ENCODE measurements around the gene EIF6. TPM values are rescaled to one million over a fixed set of nuclear protein-coding genes. Genes with fewer than 3 reads are reported as not detected.
"Not testable (repeated sequence)": the region's sequence is repeated elsewhere in the genome, so short reads cannot be mapped to it uniquely, and the experiment has no call there.

EIF6 gene
- total RNA-seq, 1 experiment from 2014 or later, result 180 TPM

- no peaks in the 10 kb centered on the region for H3K36me3 ChIP-seq (ENCODE audit: insufficient read depth, low read length, poor library complexity, severe bottlenecking)
- TF ChIP-seq CTCF (conservative IDR thresholded peaks at IDR 0.05; ENCODE audit: low read depth, low read length), result no peak
- TF ChIP-seq EZH2 (IDR thresholded peaks at IDR 0.05; ENCODE audit: borderline replicate concordance, low read depth, low read length, poor library complexity, severe bottlenecking), result no peak
- CTCF ChIA-PET, result no interaction called here
- peaks cover 18% of the 10 kb centered on the region for H3K4me1 ChIP-seq (ENCODE audit: insufficient read depth, low read length, poor library complexity, severe bottlenecking)
- no peak overlapping the region for H3K4me3 ChIP-seq (ENCODE audit: low read depth, low read length, poor library complexity, severe bottlenecking)
- H3K27ac ChIP-seq (ENCODE audit: low read depth, low read length, poor library complexity, severe bottlenecking), result no peak overlapping the region
- no peaks in the 10 kb centered on the region for H3K9me3 ChIP-seq (ENCODE audit: low read depth, low read length, poor library complexity, severe bottlenecking)
- POLR2A ChIA-PET (ENCODE audit: low non-redundant PET), result no interaction called here
- no peaks in the 10 kb centered on the region for H3K27me3 ChIP-seq (replicated peaks; ENCODE audit: insufficient read depth, low read depth, low read length, poor library complexity)
- intact Hi-C loops (cut with micrococcal nuclease; ENCODE audit: unreplicated experiment), result no loop called here
- no peak for DNase-seq (ENCODE audit: low spot score)
- no TSS peak for BruUV-seq (replicated peaks)
These were observed 31.5 kb upstream of the EIF6 start for GRCh38 chr20:35316086-35316485.

GRCh38 chr20:35315632-35316020 is 31.1 kb upstream of the EIF6 start:
- intact Hi-C loops (cut with micrococcal nuclease; ENCODE audit: unreplicated experiment); POLR2A ChIA-PET (ENCODE audit: low non-redundant PET); H3K4me3 ChIP-seq (ENCODE audit: low read depth, low read length, poor library complexity, severe bottlenecking); H3K9me3 ChIP-seq (ENCODE audit: low read depth, low read length, poor library complexity, severe bottlenecking); BruUV-seq (replicated peaks); H3K27ac ChIP-seq (ENCODE audit: low read depth, low read length, poor library complexity, severe bottlenecking); DNase-seq (ENCODE audit: low spot score); H3K36me3 ChIP-seq (ENCODE audit: insufficient read depth, low read length, poor library complexity, severe bottlenecking); CTCF ChIA-PET; H3K27me3 ChIP-seq (replicated peaks; ENCODE audit: insufficient read depth, low read depth, low read length, poor library complexity): not testable (repeated sequence)
- H3K4me1 ChIP-seq (ENCODE audit: insufficient read depth, low read length, poor library complexity, severe bottlenecking), result peaks cover 18% of the 10 kb centered on the region

- Histone ChIP-seq H3K27ac (ENCODE audit: low read depth, low read length, poor library complexity, severe bottlenecking) (no peak overlapping the region), H3K9me3 (ENCODE audit: low read depth, low read length, poor library complexity, severe bottlenecking) (no peaks in the 10 kb centered on the region), H3K4me1 (ENCODE audit: insufficient read depth, low read length, poor library complexity, severe bottlenecking) (peaks cover 18% of the 10 kb centered on the region), H3K27me3 (replicated peaks; ENCODE audit: insufficient read depth, low read depth, low read length, poor library complexity) (no peaks in the 10 kb centered on the region), H3K4me3 (ENCODE audit: low read depth, low read length, poor library complexity, severe bottlenecking) (no peak overlapping the region), H3K36me3 (ENCODE audit: insufficient read depth, low read length, poor library complexity, severe bottlenecking) (no peaks in the 10 kb centered on the region)
- intact Hi-C loops (cut with micrococcal nuclease; ENCODE audit: unreplicated experiment), result no loop called here
- TF ChIP-seq EZH2 (IDR thresholded peaks at IDR 0.05; ENCODE audit: borderline replicate concordance, low read depth, low read length, poor library complexity, severe bottlenecking), result no peak
- no peak for TF ChIP-seq CTCF (conservative IDR thresholded peaks at IDR 0.05; ENCODE audit: low read depth, low read length)
- DNase-seq (ENCODE audit: low spot score), result no peak
- ChIA-PET CTCF (no interaction called here), POLR2A (ENCODE audit: low non-redundant PET) (no interaction called here)
- no TSS peak for BruUV-seq (replicated peaks)
These were observed 30.5 kb upstream of the EIF6 start for GRCh38 chr20:35314816-35315631.

- peak; percentile 62 for DNase-seq (ENCODE audit: low spot score)
- Histone ChIP-seq H3K27me3 (replicated peaks; ENCODE audit: insufficient read depth, low read depth, low read length, poor library complexity) (no peaks in the 10 kb centered on the region), H3K36me3 (ENCODE audit: insufficient read depth, low read length, poor library complexity, severe bottlenecking) (no peaks in the 10 kb centered on the region), H3K27ac (ENCODE audit: low read depth, low read length, poor library complexity, severe bottlenecking) (no peak overlapping the region), H3K4me1 (ENCODE audit: insufficient read depth, low read length, poor library complexity, severe bottlenecking) (peaks cover 11% of the 10 kb centered on the region), H3K9me3 (ENCODE audit: low read depth, low read length, poor library complexity, severe bottlenecking) (no peaks in the 10 kb centered on the region), H3K4me3 (ENCODE audit: low read depth, low read length, poor library complexity, severe bottlenecking) (no peak overlapping the region)
- ChIA-PET POLR2A (ENCODE audit: low non-redundant PET) (no interaction called here), CTCF (interaction anchor here (1.0 to 1.3 kb wide), 2 partner anchors 9 to 17 kb away, joined by 3 to 5 read pairs; no protein-coding TSS in a partner anchor)
- intact Hi-C loops (cut with micrococcal nuclease; ENCODE audit: unreplicated experiment), result no loop called here
- no TSS peak for BruUV-seq (replicated peaks)
- TF ChIP-seq EZH2 (IDR thresholded peaks at IDR 0.05; ENCODE audit: borderline replicate concordance, low read depth, low read length, poor library complexity, severe bottlenecking) (no peak), CTCF (conservative IDR thresholded peaks at IDR 0.05; ENCODE audit: low read depth, low read length) (no peak)
These were observed 27.7 kb upstream of the EIF6 start for GRCh38 chr20:35312318-35312717.
